Psoas muscle (tissue), 8 donors: ENCODE data around the gene SLC26A2. TPM values are rescaled to one million over a fixed set of nuclear protein-coding genes. Genes with fewer than 3 reads are reported as not detected.

ENCODE experiments used
- ATAC-seq, 4 donors: fragments of 200-7000 bp; cut with Tn5 transposase; one replicate each; pipeline ENCODE4 v1.9.1; 2020; ENCODE audit warnings: moderate library complexity in 3 of 4, mild to moderate bottlenecking in 2 of 4
- DNase-seq, 2 donors: peaks; one replicate each; pipeline ENCODE4 v3.0.0-alpha.2; 2020
- H3K27ac ChIP-seq: fragments of 200-600 bp; one replicate; pipeline ENCODE4 v1.8.0; 2022
- H3K27me3 ChIP-seq, 3 donors: fragments of 200-600 bp in 1 of 3; one replicate each; pipeline versions ENCODE4 v1.6.1 to v1.8.0; 2013 to 2022; ENCODE audit warnings: low read length in 2 of 3, mild to moderate bottlenecking in 2 of 3, moderate library complexity in 1 of 3; ENCODE audit not compliant: insufficient read depth in 3 of 3
- H3K36me3 ChIP-seq, 2 donors: fragments of 200-600 bp in 1 of 2; one replicate each; pipeline versions ENCODE4 v1.6.1 to v1.8.0; 2013 to 2022; ENCODE audit warnings: low read depth in 1 of 2, mild to moderate bottlenecking in 1 of 2, moderate library complexity in 1 of 2; ENCODE audit not compliant: insufficient read depth in 1 of 2
- H3K4me1 ChIP-seq: fragments of 200-600 bp; one replicate; pipeline ENCODE4 v1.8.0; 2022
- H3K4me3 ChIP-seq: fragments of 200-600 bp; one replicate; pipeline ENCODE4 v1.8.0; 2022; ENCODE audit warnings: mild to moderate bottlenecking
- H3K9me3 ChIP-seq: fragments of 200-600 bp; one replicate; pipeline ENCODE4 v1.8.0; 2022
- CTCF ChIP-seq: fragments of 200-600 bp; IDR thresholded peaks from one replicate; pipeline ENCODE4 v1.8.0; 2022; ENCODE audit warnings: antibody characterized with exemption
- WGBS, 3 donors: extraction: QIAGEN DNeasy Blood & Tissue Kit; methylation state at CpG; one replicate each; pipeline versions ENCODE4 v1.1.6 to v1.1.7; 2013; 5-methylcytosine and 5-hydroxymethylcytosine counted together
- intact Hi-C, 2 donors: fragments of 100-400 bp; cut with DNase I; formaldehyde crosslinking; loops; one replicate each; pipeline versions ENCODE4 v1.11.0 to v1.14.2; 2022
- polyA plus RNA-seq, 3 donors: library from polyadenylated mRNA; stranded (reverse); fragments of 200-250 nt; gene quantifications; one replicate each; pipeline ENCODE4 v1.2.3, GENCODE V29; 2013
- total RNA-seq, 4 donors: library from RNA; stranded (reverse); fragmentation: NEBNext Ultra II Directional in 2 of 4; extraction: Animal tissue kit (Norgen Biotek cat#: 25700) in 2 of 4; gene quantifications; one replicate each; pipeline versions ENCODE4 v1.2.1 to v1.2.4, GENCODE V29; 2021 to 2023
- donor health status: healthy with polysubstance abuse.
- donor health status: DM: no; HTN: no; CAD: no; lungs with moderate emphysema.
- donor health status: Bipolar disorder and iron deficiency.
- donor health status: healthy.
- donor health status: DM: yes; HTN: yes; CAD: no.
- donor health status: DM: no; HTN: no; CAD: no.
- donor health status: DM: no; HTN: no; CAD: no.
- donor health status: DM: yes; HTN: yes; CAD: no.

The SLC26A2 gene
- total and polyA plus RNA-seq, 7 donors, result 4.0 to 20.1 (median 7.3) TPM

GRCh38 chr5:150015415-150015814 lies 54.9 kb downstream of the SLC26A2 start:
- 95 to 99% (median 97%) methylated on average over 3 of the region's 3 CpGs for WGBS, 3 donors
- Histone ChIP-seq H3K9me3 (no peaks in the 10 kb centered on the region), H3K27ac (no peak overlapping the region), H3K4me3 (no peak overlapping the region), H3K4me1 (peaks cover 4% of the 10 kb centered on the region), H3K27me3 (no peaks in the 10 kb centered on the region), H3K36me3 (peaks cover 26 to 94% of the 10 kb centered on the region in 2 donors)
- DNase-seq, result no peak
- ATAC-seq, result no peak
- intact Hi-C loops, result no loop called here
- TF ChIP-seq CTCF, result no peak

- H3K4me3 ChIP-seq, result no peak overlapping the region
- DNase-seq (no peak), ATAC-seq (no peak)
- intact Hi-C loops, result no loop called here
- no peak for TF ChIP-seq CTCF
- peaks cover 31 to 93% of the 10 kb centered on the region in 2 donors for H3K36me3 ChIP-seq
- H3K27ac ChIP-seq, result no peak overlapping the region
- H3K4me1 ChIP-seq, result peaks cover 12% of the 10 kb centered on the region
- H3K27me3 ChIP-seq, result no peaks in the 10 kb centered on the region
- no peaks in the 10 kb centered on the region for H3K9me3 ChIP-seq
These were observed 56.0 kb downstream of the SLC26A2 start for GRCh38 chr5:150016537-150016936.

DNA sequence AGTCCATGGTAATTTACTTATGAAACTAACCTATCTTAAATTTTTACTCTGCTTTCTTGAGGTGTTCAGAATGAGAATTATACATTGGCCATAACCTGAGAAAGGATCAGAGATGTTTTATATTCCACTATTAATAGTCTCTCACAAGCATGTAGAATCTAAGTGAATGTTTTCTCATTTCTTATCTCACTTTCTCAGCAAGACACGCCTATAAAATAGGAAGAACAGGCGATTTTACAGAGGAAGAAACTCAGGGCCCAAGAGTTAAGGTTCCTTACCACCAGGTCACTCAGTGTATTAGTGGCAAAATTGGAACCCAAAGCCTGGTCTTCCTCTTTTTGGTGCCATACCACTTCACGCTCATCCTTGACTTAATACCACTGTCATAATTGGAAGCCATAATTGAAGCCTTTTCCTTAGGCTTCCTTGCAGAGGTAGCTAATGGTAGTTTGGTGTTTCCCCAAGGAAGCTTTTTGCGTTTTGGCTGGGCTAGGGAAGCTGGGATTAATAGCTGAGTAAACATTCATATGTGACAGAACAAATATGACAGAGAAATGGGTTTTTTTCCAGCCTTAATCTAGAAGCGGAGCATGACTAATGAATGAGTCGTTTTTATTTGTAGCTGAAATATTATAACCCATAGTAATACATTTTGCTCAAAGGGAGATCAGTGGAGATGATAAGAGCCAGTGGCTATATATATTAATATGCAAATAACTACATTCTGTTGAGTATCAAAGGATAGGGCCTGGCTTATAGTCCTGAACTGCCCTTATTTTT lies 56.9 kb downstream of the SLC26A2 start:
- DNase-seq (no peak), ATAC-seq (no peak)
- peaks cover 27 to 92% of the 10 kb centered on the region in 2 donors for H3K36me3 ChIP-seq
- no peak for TF ChIP-seq CTCF
- intact Hi-C loops, result no loop called here
- no peak overlapping the region for H3K27ac ChIP-seq
- no peaks in the 10 kb centered on the region for H3K27me3 ChIP-seq
- no peak overlapping the region for H3K4me3 ChIP-seq
- 82 to 89% (median 82%) methylated on average over 6 of the region's 6 CpGs for WGBS, 3 donors
- H3K4me1 ChIP-seq, result peaks cover 13% of the 10 kb centered on the region
- H3K9me3 ChIP-seq, result no peaks in the 10 kb centered on the region

DNA sequence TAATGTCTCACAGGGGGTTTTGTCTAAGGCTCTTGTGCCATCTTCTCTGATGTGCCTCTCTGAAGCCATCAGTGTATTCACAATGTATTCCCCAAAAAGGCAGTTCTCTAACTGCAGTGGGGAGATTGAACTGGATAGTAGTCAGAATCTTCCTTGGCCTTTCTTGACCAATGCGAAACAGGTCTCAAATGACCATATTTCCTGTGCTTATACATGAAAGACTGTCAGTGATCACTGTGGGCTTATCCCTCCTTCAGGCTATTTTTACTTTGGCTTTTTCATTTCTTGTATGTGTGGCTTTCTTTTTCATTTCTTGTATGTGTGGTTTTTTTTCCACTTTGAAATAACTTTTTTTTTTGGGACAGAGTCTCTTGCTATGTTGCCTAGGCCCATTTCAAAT lies 59.7 kb downstream of the SLC26A2 start:
- Histone ChIP-seq H3K4me3 (no peak overlapping the region), H3K9me3 (no peaks in the 10 kb centered on the region), H3K27me3 (no peaks in the 10 kb centered on the region), H3K27ac (peak overlapping the region; percentile 79), H3K36me3 (peaks cover 29 to 92% of the 10 kb centered on the region in 2 donors), H3K4me1 (peaks cover 26% of the 10 kb centered on the region)
- 92 to 97% (median 96%) methylated on average over 1 of the region's 1 CpG for WGBS, 3 donors
- intact Hi-C loops, result loop anchor here in 1 of 2 donors (5.0 kb wide), 1 partner anchor 197 kb away; no protein-coding TSS in a partner anchor
- ATAC-seq, result no peak
- no peak for TF ChIP-seq CTCF
- no peak for DNase-seq
